WTC11 (cell line): ENCODE measurements around the gene ADCY2. TPM values are rescaled to one million over a fixed set of nuclear protein-coding genes. Genes with fewer than 3 reads are reported as not detected.
A peak's percentile ranks its signal among the peaks of the same experiment; 100 is the strongest.

Source experiments
- ATAC-seq: fragments of 200-7000 bp; cut with Tn5 transposase; 2 replicates; pipeline ENCODE4 v1.10.0; 2021; ENCODE audit warnings: mild to moderate bottlenecking, moderate library complexity
- CTCF ChIA-PET: fragments of 300-600 bp; sonication (Branson Sonifier 250); formaldehyde crosslinking; loops from one replicate; lab custom pipeline; 2021; ENCODE audit warnings: antibody characterized with exemption; lab: Charles Lee
- POLR2A ChIA-PET: fragments of 350-600 bp; sonication (Branson Sonifier 250); formaldehyde crosslinking; loops from one replicate; lab custom pipeline; 2021; ENCODE audit warnings: antibody characterized with exemption; lab: Charles Lee
- DNase-seq: peaks from one replicate; pipeline ENCODE4 v3.0.0; 2021; ENCODE audit warnings: low spot score
- H3K27ac Mint-ChIP-seq: 2 replicates; pipeline ENCODE4 v1.8.0; 2021; ENCODE audit warnings: mixed read lengths
- H3K27me3 Mint-ChIP-seq: 2 replicates; pipeline ENCODE4 v1.8.0; 2021; ENCODE audit warnings: low read depth, mild to moderate bottlenecking, moderate library complexity, mixed read lengths
- H3K36me3 Mint-ChIP-seq: 2 replicates; pipeline ENCODE4 v1.8.0; 2021; ENCODE audit warnings: mixed read lengths
- H3K4me1 Mint-ChIP-seq: 2 replicates; pipeline ENCODE4 v1.8.0; 2022; ENCODE audit warnings: mixed read lengths
- H3K4me3 Mint-ChIP-seq: 2 replicates; pipeline ENCODE4 v1.8.0; 2021; ENCODE audit warnings: mild to moderate bottlenecking, moderate library complexity, mixed read lengths
- H3K9me3 Mint-ChIP-seq: 2 replicates; pipeline ENCODE4 v1.8.0; 2021; ENCODE audit warnings: mixed read lengths
- ATF1 ChIP-seq: sonication (generic); formaldehyde crosslinking; IDR thresholded peaks from 2 replicates; pipeline ENCODE4 v1.8.1; 2023; ENCODE audit warnings: mild to moderate bottlenecking, moderate library complexity, missing genetic modification reagents
- CBFB ChIP-seq: sonication (generic); formaldehyde crosslinking; IDR thresholded peaks from 2 replicates; pipeline ENCODE4 v1.8.1; 2022; ENCODE audit warnings: mild to moderate bottlenecking, low read depth, missing genetic modification reagents
- FOXP1 ChIP-seq: sonication (generic); formaldehyde crosslinking; IDR thresholded peaks from 2 replicates; pipeline ENCODE4 v1.8.0; 2022; ENCODE audit warnings: missing genetic modification reagents, mild to moderate bottlenecking, moderate library complexity, borderline replicate concordance
- HMGA2 ChIP-seq: fragments of 250-450 bp; sonication (Bioruptor Pico); IDR thresholded peaks from 2 replicates; pipeline ENCODE4 v1.4.0; 2021; ENCODE audit warnings: mild to moderate bottlenecking, moderate library complexity
- IRF2 ChIP-seq: sonication (generic); formaldehyde crosslinking; IDR thresholded peaks from 2 replicates; pipeline ENCODE4 v1.8.0; 2022; ENCODE audit warnings: low read depth, missing genetic modification reagents, borderline replicate concordance
- JAZF1 ChIP-seq: fragments of 250-450 bp; sonication (Bioruptor Pico); IDR thresholded peaks from 2 replicates; pipeline ENCODE4 v1.9.0; 2021; ENCODE audit warnings: moderate library complexity, mild to moderate bottlenecking, inconsistent platforms
- JUN ChIP-seq: sonication (generic); formaldehyde crosslinking; IDR thresholded peaks from 2 replicates; pipeline ENCODE4 v1.8.0; 2023; ENCODE audit warnings: mild to moderate bottlenecking, missing genetic modification reagents
- NFYB ChIP-seq: sonication (generic); formaldehyde crosslinking; conservative IDR thresholded peaks from 2 replicates; pipeline ENCODE4 v1.8.0; 2022; ENCODE audit warnings: low read depth, missing genetic modification reagents
- NR1H2 ChIP-seq: sonication (generic); formaldehyde crosslinking; IDR thresholded peaks from 2 replicates; pipeline ENCODE4 v1.9.0; 2021; ENCODE audit warnings: mild to moderate bottlenecking, moderate library complexity, missing genetic modification reagents
- SMAD3 ChIP-seq: sonication (generic); formaldehyde crosslinking; IDR thresholded peaks from 2 replicates; pipeline ENCODE4 v1.8.0; 2022; ENCODE audit warnings: missing genetic modification reagents, mild to moderate bottlenecking, borderline replicate concordance
- SMAD4 ChIP-seq: sonication (generic); formaldehyde crosslinking; IDR thresholded peaks from 2 replicates; pipeline ENCODE4 v1.8.0; 2022; ENCODE audit warnings: mild to moderate bottlenecking, missing genetic modification reagents
- SP1 ChIP-seq: sonication (generic); formaldehyde crosslinking; conservative IDR thresholded peaks from 2 replicates; pipeline ENCODE4 v1.8.1; 2022; ENCODE audit warnings: missing genetic modification reagents
- TEAD4 ChIP-seq: sonication (generic); formaldehyde crosslinking; IDR thresholded peaks from 2 replicates; pipeline ENCODE4 v1.8.0; 2022; ENCODE audit warnings: mild to moderate bottlenecking, missing genetic modification reagents
- ZBTB21 ChIP-seq: sonication (generic); formaldehyde crosslinking; IDR thresholded peaks from 2 replicates; pipeline ENCODE4 v1.8.1; 2023; ENCODE audit warnings: mild to moderate bottlenecking, missing genetic modification reagents, borderline replicate concordance
- ZNF121 ChIP-seq: sonication (generic); formaldehyde crosslinking; IDR thresholded peaks from 2 replicates; pipeline ENCODE4 v1.8.0; 2023; ENCODE audit warnings: missing genetic modification reagents
- ZNF232 ChIP-seq: sonication (generic); formaldehyde crosslinking; IDR thresholded peaks from 2 replicates; pipeline ENCODE4 v1.8.0; 2022; ENCODE audit warnings: mild to moderate bottlenecking, missing genetic modification reagents
- ZNF423 ChIP-seq: fragments of 250-450 bp; sonication (Bioruptor Pico); IDR thresholded peaks from 2 replicates; pipeline ENCODE4 v2.1.2; 2022; ENCODE audit warnings: mild to moderate bottlenecking, moderate library complexity
- ZNF671 ChIP-seq: fragments of 250-450 bp; sonication (Bioruptor Pico); IDR thresholded peaks from 2 replicates; pipeline ENCODE4 v1.8.0; 2021; ENCODE audit warnings: mild to moderate bottlenecking
- total RNA-seq: library from RNA; stranded (reverse); gene quantifications from 3 replicates; pipeline ENCODE4 v1.2.3, GENCODE V29; 2021
- TF ChIP-seq, protein P1 (sequence below): sonication (generic); formaldehyde crosslinking; IDR thresholded peaks from 2 replicates; pipeline ENCODE4 v1.8.1; 2023; ENCODE audit warnings: mild to moderate bottlenecking, missing genetic modification reagents
- TF ChIP-seq, protein P2 (sequence below): fragments of 250-450 bp; sonication (Bioruptor Pico); IDR thresholded peaks from 2 replicates; pipeline ENCODE4 v1.9.0; 2021; ENCODE audit warnings: moderate library complexity, mild to moderate bottlenecking, inconsistent platforms, borderline replicate concordance
- TF ChIP-seq, protein P3 (sequence below): sonication (generic); formaldehyde crosslinking; IDR thresholded peaks from 2 replicates; pipeline ENCODE4 v1.8.1; 2023; ENCODE audit warnings: mild to moderate bottlenecking, missing genetic modification reagents, borderline replicate concordance
- TF ChIP-seq, protein P4 (sequence below): sonication (generic); formaldehyde crosslinking; IDR thresholded peaks from 2 replicates; pipeline ENCODE4 v1.8.0; 2022; ENCODE audit warnings: mild to moderate bottlenecking, missing genetic modification reagents
- TF ChIP-seq, protein P5 (sequence below): fragments of 250-450 bp; sonication (Bioruptor Pico); IDR thresholded peaks from 2 replicates; pipeline ENCODE4 v1.9.0; 2021; ENCODE audit warnings: mild to moderate bottlenecking
- TF ChIP-seq, protein P6 (sequence below): sonication (generic); formaldehyde crosslinking; IDR thresholded peaks from 2 replicates; pipeline ENCODE4 v1.8.1; 2022; ENCODE audit warnings: low read depth, missing genetic modification reagents, borderline replicate concordance

Gene ADCY2
- total RNA-seq, 1 experiment from 2014 or later = 142 TPM

DNA sequence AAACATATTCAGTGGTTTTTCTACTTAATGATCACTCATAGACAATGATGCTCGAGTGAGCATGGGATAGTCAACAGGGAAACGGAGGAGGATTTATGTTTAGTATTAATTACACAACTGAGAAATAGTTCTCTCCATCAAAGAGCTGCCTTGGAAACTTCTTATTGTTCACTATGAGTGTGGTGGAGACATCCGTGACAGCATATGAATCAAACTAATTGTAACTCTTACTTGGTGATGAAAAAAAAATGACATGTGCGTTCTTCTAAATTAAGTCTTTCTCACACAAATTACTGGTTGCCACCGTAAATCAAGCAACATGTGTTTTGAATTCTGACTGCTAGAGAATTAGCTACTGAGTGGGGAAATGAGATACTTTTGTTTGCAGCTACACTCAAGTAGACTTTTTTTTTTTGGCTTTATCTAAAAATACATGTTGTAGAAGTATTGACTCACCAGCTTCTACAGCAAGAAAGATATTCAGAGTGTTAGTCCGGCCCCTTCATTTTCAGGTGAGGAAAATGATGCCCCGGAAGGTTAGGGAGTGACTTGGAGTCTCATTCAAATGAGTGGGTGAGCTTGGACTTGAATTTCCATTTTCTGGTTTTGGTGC is 275.5 kb downstream of the ADCY2 start:
- H3K4me3 Mint-ChIP-seq = no peak overlapping the region
- POLR2A ChIA-PET = no interaction called here
- CTCF ChIA-PET = interaction anchor here (1.4 kb wide), 1 partner anchor 15 kb away, joined by 3 read pairs; no protein-coding TSS in a partner anchor
- H3K27ac Mint-ChIP-seq = peak overlapping the region; percentile 28; the same call in 1 of the 2 replicates
- H3K27me3 Mint-ChIP-seq = no peaks in the 10 kb centered on the region
- DNase-seq (no peak), ATAC-seq (no peak)
- peaks cover 19% of the 10 kb centered on the region for H3K9me3 Mint-ChIP-seq
- peaks cover 23% of the 10 kb centered on the region for H3K4me1 Mint-ChIP-seq
- TF ChIP-seq HMGA2 (no peak), SMAD3 (CRISPR knock-in tag) (no peak), FOXP1 (CRISPR knock-in tag) (no peak), IRF2 (no peak), JAZF1 (no peak), NR1H2 (CRISPR knock-in tag) (no peak), CBFB (no peak), JUN (no peak), ZNF232 (CRISPR knock-in tag) (no peak), SMAD4 (CRISPR knock-in tag) (no peak)
- TF ChIP-seq, protein P1, sequence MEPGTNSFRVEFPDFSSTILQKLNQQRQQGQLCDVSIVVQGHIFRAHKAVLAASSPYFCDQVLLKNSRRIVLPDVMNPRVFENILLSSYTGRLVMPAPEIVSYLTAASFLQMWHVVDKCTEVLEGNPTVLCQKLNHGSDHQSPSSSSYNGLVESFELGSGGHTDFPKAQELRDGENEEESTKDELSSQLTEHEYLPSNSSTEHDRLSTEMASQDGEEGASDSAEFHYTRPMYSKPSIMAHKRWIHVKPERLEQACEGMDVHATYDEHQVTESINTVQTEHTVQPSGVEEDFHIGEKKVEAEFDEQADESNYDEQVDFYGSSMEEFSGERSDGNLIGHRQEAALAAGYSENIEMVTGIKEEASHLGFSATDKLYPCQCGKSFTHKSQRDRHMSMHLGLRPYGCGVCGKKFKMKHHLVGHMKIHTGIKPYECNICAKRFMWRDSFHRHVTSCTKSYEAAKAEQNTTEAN (CRISPR knock-in tag) = no peak
- TF ChIP-seq, protein P2, sequence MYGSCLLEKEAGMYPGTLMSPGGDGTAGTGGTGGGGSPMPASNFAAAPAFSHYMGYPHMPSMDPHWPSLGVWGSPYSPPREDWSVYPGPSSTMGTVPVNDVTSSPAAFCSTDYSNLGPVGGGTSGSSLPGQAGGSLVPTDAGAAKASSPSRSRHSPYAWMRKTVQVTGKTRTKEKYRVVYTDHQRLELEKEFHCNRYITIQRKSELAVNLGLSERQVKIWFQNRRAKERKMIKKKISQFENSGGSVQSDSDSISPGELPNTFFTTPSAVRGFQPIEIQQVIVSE (CRISPR knock-in tag) = no peak
- TF ChIP-seq, all 79 proteins: peak for 0
- H3K36me3 Mint-ChIP-seq = peaks cover 49% of the 10 kb centered on the region

DNA sequence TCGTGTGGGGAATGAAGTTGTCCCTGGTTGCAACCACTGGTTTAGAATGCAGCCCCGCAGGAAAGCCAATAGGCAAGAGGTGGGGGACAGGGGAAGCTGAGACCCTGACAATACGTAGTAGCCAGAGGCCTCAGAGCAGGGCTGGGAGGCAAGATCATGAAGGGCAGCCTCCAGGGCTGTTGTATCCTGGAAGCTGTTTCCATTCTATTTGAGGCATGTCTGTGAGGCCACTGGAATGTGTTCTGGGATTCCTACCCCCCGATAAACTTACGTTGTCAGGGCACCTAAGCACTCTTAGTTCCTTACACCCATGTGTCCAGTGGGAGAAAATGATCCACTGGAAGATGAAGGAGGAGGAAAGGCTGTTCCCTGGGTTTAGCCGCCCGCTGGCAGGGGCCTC is 277.7 kb downstream of the ADCY2 start:
- DNase-seq = no peak
- ATAC-seq = peak; percentile 56
- H3K9me3 Mint-ChIP-seq = peaks cover 19% of the 10 kb centered on the region
- TF ChIP-seq JUN = no peak
- TF ChIP-seq SP1 = no peak
- TF ChIP-seq, protein P3, sequence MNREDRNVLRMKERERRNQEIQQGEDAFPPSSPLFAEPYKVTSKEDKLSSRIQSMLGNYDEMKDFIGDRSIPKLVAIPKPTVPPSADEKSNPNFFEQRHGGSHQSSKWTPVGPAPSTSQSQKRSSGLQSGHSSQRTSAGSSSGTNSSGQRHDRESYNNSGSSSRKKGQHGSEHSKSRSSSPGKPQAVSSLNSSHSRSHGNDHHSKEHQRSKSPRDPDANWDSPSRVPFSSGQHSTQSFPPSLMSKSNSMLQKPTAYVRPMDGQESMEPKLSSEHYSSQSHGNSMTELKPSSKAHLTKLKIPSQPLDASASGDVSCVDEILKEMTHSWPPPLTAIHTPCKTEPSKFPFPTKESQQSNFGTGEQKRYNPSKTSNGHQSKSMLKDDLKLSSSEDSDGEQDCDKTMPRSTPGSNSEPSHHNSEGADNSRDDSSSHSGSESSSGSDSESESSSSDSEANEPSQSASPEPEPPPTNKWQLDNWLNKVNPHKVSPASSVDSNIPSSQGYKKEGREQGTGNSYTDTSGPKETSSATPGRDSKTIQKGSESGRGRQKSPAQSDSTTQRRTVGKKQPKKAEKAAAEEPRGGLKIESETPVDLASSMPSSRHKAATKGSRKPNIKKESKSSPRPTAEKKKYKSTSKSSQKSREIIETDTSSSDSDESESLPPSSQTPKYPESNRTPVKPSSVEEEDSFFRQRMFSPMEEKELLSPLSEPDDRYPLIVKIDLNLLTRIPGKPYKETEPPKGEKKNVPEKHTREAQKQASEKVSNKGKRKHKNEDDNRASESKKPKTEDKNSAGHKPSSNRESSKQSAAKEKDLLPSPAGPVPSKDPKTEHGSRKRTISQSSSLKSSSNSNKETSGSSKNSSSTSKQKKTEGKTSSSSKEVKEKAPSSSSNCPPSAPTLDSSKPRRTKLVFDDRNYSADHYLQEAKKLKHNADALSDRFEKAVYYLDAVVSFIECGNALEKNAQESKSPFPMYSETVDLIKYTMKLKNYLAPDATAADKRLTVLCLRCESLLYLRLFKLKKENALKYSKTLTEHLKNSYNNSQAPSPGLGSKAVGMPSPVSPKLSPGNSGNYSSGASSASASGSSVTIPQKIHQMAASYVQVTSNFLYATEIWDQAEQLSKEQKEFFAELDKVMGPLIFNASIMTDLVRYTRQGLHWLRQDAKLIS (CRISPR knock-in tag) = no peak
- TF ChIP-seq, protein P4, sequence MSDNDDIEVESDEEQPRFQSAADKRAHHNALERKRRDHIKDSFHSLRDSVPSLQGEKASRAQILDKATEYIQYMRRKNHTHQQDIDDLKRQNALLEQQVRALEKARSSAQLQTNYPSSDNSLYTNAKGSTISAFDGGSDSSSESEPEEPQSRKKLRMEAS = no peak
- no peak for TF ChIP-seq ZNF121 (CRISPR knock-in tag)
- no peak for TF ChIP-seq ZNF671 (CRISPR knock-in tag)
- TF ChIP-seq NR1H2 (CRISPR knock-in tag) = no peak
- TF ChIP-seq TEAD4 (CRISPR knock-in tag) = no peak
- TF ChIP-seq ZBTB21 (CRISPR knock-in tag) = no peak
- no peak for TF ChIP-seq SMAD4 (CRISPR knock-in tag)
- no peak for TF ChIP-seq IRF2
- no peak for TF ChIP-seq NFYB (CRISPR knock-in tag)
- TF ChIP-seq, protein P5, sequence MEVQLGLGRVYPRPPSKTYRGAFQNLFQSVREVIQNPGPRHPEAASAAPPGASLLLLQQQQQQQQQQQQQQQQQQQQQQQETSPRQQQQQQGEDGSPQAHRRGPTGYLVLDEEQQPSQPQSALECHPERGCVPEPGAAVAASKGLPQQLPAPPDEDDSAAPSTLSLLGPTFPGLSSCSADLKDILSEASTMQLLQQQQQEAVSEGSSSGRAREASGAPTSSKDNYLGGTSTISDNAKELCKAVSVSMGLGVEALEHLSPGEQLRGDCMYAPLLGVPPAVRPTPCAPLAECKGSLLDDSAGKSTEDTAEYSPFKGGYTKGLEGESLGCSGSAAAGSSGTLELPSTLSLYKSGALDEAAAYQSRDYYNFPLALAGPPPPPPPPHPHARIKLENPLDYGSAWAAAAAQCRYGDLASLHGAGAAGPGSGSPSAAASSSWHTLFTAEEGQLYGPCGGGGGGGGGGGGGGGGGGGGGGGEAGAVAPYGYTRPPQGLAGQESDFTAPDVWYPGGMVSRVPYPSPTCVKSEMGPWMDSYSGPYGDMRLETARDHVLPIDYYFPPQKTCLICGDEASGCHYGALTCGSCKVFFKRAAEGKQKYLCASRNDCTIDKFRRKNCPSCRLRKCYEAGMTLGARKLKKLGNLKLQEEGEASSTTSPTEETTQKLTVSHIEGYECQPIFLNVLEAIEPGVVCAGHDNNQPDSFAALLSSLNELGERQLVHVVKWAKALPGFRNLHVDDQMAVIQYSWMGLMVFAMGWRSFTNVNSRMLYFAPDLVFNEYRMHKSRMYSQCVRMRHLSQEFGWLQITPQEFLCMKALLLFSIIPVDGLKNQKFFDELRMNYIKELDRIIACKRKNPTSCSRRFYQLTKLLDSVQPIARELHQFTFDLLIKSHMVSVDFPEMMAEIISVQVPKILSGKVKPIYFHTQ (CRISPR knock-in tag) = no peak
- TF ChIP-seq ZNF423 (CRISPR knock-in tag) = no peak
- no peak for TF ChIP-seq ATF1 (CRISPR knock-in tag)
- TF ChIP-seq, protein P6, sequence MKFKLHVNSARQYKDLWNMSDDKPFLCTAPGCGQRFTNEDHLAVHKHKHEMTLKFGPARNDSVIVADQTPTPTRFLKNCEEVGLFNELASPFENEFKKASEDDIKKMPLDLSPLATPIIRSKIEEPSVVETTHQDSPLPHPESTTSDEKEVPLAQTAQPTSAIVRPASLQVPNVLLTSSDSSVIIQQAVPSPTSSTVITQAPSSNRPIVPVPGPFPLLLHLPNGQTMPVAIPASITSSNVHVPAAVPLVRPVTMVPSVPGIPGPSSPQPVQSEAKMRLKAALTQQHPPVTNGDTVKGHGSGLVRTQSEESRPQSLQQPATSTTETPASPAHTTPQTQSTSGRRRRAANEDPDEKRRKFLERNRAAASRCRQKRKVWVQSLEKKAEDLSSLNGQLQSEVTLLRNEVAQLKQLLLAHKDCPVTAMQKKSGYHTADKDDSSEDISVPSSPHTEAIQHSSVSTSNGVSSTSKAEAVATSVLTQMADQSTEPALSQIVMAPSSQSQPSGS (CRISPR knock-in tag) = no peak

More for the DNA sequence above, 277.7 kb downstream of the ADCY2 start:
- Mint-ChIP-seq H3K4me1 (peaks cover 12% of the 10 kb centered on the region), H3K27me3 (no peaks in the 10 kb centered on the region), H3K4me3 (no peak overlapping the region), H3K27ac (0 out of 2 replicates have a peak overlapping the region, but pooled peaks have one; percentile 41), H3K36me3 (peaks cover 33% of the 10 kb centered on the region)
- ChIA-PET POLR2A (no interaction called here), CTCF (interaction anchor here (0.5 to 0.8 kb wide), 2 partner anchors 10 to 1253 kb away, joined by 3 to 4 read pairs; no protein-coding TSS in a partner anchor)
